ENCODE data around the gene RYR2.

DNA sequence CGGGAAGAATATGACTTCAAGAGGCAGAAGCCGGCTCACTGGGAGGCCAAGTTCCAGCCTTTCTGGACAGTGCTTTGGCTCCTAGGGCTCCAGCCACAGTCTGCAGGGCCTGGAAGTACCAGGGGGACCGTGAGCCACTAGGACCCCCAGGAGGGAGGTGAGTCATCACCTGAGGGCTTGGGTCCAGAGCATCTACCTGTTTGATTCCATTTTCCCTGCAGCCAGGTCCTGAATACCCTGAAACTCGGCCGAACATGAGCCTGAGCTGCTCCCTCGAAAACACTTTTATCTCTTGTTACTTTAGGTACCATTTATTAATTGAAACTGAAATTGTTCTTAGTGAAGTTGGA lies 164.1 kb downstream of the RYR2 start:
- TF ChIP-seq, protein P1, sequence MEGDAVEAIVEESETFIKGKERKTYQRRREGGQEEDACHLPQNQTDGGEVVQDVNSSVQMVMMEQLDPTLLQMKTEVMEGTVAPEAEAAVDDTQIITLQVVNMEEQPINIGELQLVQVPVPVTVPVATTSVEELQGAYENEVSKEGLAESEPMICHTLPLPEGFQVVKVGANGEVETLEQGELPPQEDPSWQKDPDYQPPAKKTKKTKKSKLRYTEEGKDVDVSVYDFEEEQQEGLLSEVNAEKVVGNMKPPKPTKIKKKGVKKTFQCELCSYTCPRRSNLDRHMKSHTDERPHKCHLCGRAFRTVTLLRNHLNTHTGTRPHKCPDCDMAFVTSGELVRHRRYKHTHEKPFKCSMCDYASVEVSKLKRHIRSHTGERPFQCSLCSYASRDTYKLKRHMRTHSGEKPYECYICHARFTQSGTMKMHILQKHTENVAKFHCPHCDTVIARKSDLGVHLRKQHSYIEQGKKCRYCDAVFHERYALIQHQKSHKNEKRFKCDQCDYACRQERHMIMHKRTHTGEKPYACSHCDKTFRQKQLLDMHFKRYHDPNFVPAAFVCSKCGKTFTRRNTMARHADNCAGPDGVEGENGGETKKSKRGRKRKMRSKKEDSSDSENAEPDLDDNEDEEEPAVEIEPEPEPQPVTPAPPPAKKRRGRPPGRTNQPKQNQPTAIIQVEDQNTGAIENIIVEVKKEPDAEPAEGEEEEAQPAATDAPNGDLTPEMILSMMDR (IDR thresholded peaks at IDR 0.05; ENCODE audit: low read depth, low read length), result no peak
- no peak for TF ChIP-seq EZH2phosphoT487 (IDR thresholded peaks at IDR 0.05; ENCODE audit: low read depth)

All from OCI-LY3 (cell line).